Transverse colon (tissue), 4 donors: ENCODE measurements around the gene EIF3B.

ENCODE experiments used
- CTCF ChIP-seq, 5 experiments: fragments of 200-600 bp in 3 of 5; fragments of 450-650 bp in 2 of 5; sonication (generic) in 3 of 5; IDR thresholded peaks; 1 replicate in 2 of 5; 2 replicates in 3 of 5; pipeline ENCODE4 v1.5.1; 2016 to 2017; ENCODE audit warnings: antibody characterized with exemption in 5 of 5, inconsistent platforms in 3 of 5, mild to moderate bottlenecking in 2 of 5, moderate library complexity in 1 of 5
- EP300 ChIP-seq: sonication (generic); formaldehyde crosslinking; IDR thresholded peaks from one replicate; pipeline ENCODE4 v1.6.1; 2017; ENCODE audit warnings: antibody characterized with exemption, low read depth
- POLR2AphosphoS5 ChIP-seq, 3 donors: sonication (generic); formaldehyde crosslinking; IDR thresholded peaks; one replicate each; pipeline ENCODE4 v1.6.1; 2016; ENCODE audit warnings: antibody characterized with exemption in 3 of 3

GRCh38 chr7:2353113-2353935 is 1.3 kb upstream of the EIF3B start:
- TF ChIP-seq CTCF (IDR thresholded peaks at IDR 0.05) (no peak), POLR2AphosphoS5 (IDR thresholded peaks at IDR 0.05) (no peak), EP300 (no peak)
